GM21717 (cell line): Measurements from ENCODE around the gene PKIB.

ENCODE experiments used
- ATAC-seq: cut with Tn5 transposase; IDR thresholded peaks from one replicate; pipeline ENCODE4 v1.9.1; 2021; ENCODE audit warnings: mild to moderate bottlenecking, moderate library complexity; ENCODE audit not compliant: unreplicated experiment

Gene PKIB

DNA sequence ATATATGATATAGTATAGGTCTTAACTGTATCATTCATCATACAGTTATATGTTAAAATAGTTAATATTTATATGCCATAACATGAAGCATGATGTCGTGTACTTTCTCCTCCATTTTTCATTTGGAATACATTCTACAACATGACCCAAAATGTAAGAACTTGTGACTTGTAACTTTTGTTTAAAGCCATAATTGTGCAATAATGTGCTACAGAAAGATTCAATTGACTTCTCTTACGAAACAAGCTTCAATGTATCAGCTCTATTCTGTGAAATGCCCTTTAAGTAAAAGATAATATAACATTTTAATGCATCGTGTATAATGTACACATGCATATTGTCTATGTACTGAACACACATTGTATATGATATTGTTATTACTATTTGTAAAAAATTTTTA, 92.6 kb downstream of the PKIB start:
- ATAC-seq, result no peak

DNA sequence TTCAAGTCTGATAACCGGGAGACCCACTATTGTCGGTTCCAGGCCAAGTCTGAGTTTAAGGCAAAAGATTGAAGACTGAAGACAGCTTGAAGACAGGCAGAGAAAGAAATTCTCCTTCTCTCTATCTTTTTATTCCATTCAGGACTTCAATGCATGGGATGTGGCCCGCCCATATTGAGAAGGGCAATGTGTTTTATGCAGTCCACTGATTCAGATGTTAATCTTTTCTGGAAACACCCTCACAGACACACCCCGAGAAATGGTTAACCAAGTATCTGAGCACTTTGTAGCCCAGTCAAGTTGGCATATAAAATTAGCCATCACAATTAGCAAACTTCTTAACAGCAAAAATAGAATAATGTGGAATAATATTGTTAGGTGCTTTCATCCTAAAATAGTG, 93.9 kb downstream of the PKIB start:
- no peak for ATAC-seq

DNA sequence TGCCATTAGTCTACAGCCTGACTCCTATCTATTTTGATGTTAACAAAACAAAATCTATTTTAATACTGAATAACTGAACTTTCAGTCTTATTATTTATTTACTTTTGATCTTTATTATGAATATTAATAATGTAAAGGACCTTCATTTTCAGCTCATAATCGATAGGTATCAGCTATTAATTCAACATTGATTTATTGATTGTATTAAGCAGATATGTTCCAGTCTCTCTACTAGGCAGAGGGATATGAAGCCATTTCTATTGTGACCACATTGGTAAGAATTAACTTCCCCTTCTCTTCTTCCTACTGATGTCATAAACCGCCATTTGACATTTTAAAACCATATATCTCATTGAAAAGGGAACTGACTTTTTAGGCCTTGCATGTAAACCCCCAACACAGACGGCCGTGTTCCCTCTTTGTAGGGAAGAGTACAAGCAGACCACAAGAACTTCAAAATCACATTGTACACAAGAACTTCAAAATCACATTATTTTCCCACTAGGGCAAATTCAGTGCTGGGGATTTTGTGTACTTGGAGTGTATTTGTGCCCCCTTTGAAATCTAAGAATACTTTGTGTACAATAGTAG, 99.8 kb downstream of the PKIB start:
- peak; percentile 85 for ATAC-seq

DNA sequence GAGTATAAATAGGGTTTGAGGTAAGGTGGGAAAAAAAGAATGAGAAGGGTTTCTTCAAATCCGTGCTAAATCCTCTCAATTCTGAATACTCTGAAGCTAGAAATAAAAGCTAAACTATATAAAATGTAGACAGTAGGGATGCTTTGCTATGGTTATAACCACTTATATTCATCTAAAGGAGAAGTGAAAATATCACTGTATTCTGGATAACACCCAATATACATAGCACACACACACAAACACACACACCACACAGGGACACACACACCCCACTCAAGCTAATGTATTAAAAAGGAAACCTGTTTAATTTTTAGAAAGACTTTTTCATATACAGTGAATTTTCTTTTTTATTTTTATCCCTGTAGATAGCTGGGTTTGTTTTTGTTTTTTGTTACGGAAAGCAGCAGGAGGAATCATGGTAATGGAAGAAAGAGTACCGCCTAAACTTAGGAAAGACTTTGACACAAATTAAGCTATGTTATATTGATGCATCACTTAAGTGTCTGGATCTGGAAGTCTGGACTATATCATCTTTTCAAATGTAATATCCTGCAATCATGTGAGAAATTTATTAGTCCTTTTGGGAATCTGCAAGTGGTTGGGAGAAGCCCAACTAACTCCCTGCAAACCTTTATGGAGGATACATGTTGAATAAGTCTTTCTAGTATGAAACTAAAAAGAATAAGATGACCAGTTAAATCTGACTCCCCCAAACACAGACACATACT, 100.9 kb downstream of the PKIB start:
- no peak for ATAC-seq

- ATAC-seq, result no peak
Observed at GRCh38 chr6:122712093-122712447, 101.9 kb downstream of the PKIB start.

DNA sequence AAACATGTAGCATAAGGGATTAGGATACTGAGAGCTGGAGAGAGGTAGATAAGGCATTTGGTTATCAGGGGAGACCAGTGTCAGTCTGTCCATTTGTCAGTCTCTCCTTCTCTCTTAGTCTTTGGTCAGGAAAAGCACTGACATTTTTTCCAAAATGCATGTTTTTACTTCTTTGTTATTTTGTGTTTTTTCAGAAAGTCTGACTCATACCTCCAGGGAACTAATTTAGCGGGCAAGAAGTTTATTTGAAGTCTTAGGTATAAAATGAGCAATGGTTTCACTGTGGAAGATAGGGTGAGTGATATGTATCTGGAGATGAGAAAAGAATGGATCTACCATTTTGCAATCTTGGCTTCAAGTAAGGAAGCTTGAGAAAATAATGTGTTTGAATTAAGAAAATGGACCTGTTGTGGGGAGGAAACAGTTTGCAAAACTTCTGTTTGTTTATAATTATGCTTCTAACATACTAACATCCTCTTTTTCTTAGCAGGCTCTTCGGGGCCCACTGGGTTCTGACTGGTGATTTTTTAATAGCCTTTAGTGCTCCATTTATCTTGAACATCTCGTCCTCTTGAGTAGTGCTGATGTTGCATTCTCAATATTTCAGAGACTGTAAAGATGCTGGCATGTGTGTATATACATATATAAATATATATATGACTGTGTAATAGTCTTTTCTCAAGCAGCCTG, 102.4 kb downstream of the PKIB start:
- ATAC-seq, result no peak

- no peak for ATAC-seq
Observed at GRCh38 chr6:122713138-122713537, 102.9 kb downstream of the PKIB start.

- no peak for ATAC-seq
Observed at GRCh38 chr6:122714059-122714458, 103.9 kb downstream of the PKIB start.

GRCh38 chr6:122715725-122716124, 105.5 kb downstream of the PKIB start:
- ATAC-seq, result no peak

GRCh38 chr6:122717350-122717749, 107.1 kb downstream of the PKIB start:
- no peak for ATAC-seq

DNA sequence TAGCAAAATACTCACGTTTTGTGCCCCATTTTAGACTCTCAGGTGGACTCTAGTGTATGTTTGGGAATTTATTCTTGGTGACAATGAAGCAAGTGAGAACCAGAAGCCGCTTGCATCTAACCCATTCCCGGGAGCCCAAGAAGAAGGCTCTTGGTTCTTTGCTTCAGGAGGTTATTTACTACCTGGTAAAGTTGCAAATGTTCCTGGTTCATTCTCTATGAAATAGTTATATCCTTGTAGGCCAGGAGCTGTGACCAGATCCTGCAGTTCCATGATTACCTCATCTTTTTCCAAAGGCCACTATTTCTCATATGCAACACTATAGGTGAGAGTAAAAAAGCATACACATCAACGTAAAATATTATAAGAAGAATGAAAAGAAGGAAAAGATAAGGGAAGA, 108.4 kb downstream of the PKIB start:
- ATAC-seq, result no peak

- no peak for ATAC-seq
Observed at GRCh38 chr6:122719176-122719575, 109.0 kb downstream of the PKIB start.

DNA sequence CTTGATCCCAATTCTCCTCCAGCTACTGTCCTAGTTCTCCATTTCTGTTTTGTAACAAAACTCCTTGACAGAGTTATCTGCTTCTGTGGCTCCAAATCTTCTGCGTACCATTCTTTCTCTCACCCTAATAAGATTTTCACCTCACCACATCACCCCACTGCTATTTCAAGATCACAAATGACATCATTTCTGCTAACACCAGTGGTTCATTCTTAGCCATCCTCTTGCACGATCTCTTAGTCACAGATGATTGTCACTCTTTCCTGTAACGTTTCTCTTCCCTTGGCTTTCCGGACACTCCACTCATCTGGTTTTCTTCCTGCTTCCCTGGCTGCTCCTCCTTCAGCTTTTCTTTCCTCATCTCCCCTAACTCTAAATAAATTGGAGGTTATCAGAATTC, 112.5 kb downstream of the PKIB start:
- ATAC-seq, result no peak

DNA sequence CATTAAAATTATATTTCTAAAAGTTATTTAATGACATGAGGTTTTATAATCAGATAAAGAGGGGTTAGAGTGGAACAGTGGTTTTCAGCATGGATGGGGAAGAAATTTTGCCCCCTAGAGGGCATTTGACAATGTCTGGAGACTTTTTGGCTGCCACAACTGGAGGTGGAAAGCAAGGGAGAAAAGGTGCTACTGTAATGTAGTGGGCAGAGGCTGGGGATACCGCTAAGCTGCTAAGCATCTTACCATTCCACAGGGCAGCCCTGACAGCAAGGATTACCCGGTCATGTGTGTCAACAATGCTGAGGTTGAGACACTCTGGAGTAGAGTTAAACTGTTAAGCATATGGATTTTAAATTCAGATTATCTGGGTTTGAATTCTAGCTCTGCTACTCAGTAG, 116.4 kb downstream of the PKIB start:
- ATAC-seq, result no peak

GRCh38 chr6:122727244-122727643, 117.0 kb downstream of the PKIB start:
- no peak for ATAC-seq

GRCh38 chr6:122730334-122730733, 120.1 kb downstream of the PKIB start:
- no peak for ATAC-seq

DNA sequence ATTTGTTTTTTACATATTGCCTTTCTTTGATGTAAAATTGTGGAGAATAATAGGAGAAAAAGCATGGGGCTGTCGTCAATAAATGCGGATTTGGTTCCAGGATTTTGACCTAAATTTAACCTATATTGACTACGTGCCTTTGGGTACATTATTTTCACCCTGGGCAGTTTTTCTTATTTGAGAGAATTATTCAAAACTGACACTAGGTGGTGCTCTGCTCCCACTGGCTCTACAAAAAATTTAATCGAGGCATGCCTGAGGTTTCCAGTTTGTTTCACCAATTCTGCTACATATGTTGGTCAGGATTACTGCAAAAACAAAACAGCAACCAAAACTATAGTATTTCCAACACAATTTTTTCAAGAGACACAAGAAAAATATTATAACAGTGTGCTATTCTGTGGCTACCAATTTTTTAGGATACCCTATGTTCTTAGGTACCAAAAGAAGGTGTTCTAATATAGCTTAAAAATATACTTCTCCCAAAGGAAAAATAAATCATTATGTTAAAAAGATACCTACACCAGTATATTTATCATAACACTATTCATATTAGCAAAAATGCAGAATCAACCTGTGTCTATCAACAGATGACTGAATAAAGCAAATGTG, 120.7 kb downstream of the PKIB start:
- peak; percentile 50 for ATAC-seq

DNA sequence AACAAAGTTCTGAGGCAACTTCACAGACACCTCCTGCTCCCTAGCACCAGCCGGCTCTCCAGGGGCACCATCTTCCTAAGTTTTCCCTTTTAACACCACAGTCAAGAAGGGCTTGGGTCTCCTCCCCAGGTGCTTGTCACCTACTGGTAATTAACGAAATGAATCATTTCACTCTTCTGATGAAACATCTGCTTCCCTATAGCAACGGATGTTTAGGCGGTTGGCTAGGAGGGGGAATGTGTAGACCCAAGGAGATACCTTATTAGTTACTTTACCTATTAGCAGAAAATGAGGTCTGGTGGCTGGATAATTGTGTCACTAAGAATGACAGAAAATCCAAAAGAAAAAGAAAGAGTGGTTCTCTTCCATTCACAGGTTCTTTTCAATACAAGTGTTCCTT, 123.1 kb downstream of the PKIB start:
- ATAC-seq, result no peak

DNA sequence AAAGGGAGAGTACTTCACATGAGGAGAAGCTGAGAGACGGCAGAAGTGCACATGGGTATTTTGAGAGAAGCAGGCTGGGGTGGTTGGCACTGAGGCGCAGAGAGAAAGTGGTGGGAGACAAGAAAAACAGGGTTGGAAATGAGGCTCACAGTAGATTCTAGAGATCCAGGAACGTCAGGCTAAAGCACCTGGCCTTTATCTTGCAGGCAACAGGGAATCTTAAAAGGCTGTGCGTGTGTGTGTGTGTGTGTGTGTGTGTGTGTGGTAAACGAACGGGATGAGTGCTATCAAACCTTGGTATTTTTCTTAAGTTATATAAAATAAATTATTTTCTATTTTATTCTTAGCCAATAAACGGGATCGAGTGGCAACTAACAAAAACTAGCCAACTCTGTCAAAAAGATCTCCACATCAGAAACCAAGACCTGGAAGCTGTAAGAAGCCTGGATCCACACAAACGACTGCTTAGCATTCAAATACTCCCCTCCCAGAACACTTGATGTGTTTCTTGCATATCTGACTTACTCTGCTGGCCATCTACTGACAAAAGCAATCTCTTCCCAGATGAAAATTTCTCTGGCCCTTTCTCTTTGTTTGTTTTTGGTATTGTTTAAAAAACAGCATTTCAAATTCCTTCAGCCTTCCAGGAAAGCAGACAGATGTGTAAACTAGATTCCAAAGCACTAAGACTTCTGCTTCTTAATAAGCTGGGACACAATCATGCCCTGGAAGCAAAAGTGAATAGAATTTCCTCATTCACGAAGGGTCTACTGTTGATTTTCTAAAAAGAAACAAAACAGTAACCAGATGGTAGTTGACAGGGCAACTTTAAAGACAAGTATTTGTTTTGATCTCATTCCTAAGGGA, 124.6 kb downstream of the PKIB start:
- ATAC-seq, result no peak

DNA sequence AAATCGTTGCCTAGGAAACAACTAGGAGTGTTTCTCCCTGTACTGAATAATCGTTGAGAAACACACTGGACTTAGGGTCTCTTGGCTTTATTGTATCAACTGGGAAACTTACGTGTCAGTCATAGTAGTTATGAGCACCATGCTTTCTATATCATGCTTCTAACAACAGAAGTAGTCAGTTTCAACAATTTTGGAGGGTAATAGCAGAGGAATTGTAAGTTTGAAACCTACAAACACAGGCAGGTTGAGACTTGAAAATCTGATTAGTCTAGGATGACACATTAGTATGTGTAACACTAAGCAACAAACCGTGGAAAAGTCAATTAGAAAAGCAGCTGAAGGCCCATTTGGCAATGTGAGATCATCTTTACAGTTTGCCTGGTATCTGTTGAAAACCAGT, 125.4 kb downstream of the PKIB start:
- no peak for ATAC-seq

DNA sequence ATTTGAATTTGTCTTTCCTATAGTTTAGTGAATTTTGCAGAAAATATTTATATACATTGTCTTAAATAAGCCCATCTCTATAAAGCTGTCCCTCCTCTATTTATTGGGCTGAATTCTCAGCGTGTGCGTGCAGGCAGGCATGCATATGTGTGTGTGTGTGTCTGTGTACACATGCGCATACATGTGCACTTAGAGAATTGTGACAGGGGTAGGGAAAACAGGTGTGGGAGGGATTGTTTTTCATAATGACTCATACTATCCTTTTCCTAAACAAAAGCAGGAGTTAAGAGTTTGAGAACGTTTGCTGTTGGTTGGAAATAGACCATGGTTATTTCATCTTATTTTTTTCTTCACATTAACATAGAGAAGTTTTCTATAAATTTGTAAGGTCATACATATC, 126.0 kb downstream of the PKIB start:
- ATAC-seq, result no peak
